Esophagus squamous epithelium (tissue), 5 donors: Measurements from ENCODE around the gene IFNK. TPM values are rescaled to one million over a fixed set of nuclear protein-coding genes. Genes with fewer than 3 reads are reported as not detected.

ENCODE experiments used
- DNase-seq: peaks from one replicate; lab custom pipeline; 2025; lab: John Stamatoyannopoulos, UW
- H3K27ac ChIP-seq, 4 donors: fragments of 200-600 bp; sonication (generic); one replicate each; pipeline ENCODE4 v1.5.1; 2016 to 2019; ENCODE audit warnings: mild to moderate bottlenecking in 1 of 4
- H3K27me3 ChIP-seq, 4 donors: fragments of 200-600 bp; sonication (generic); 1 replicate in 3 of 4; 2 replicates in 1 of 4; pipeline versions ENCODE4 v1.5.1 to v1.6.0; 2017 to 2021; ENCODE audit warnings: antibody characterized with exemption in 1 of 4
- H3K36me3 ChIP-seq, 3 donors: fragments of 200-600 bp; sonication (generic); one replicate each; pipeline ENCODE4 v1.5.1; 2016 to 2019
- H3K4me1 ChIP-seq, 3 donors: fragments of 200-600 bp; sonication (generic); one replicate each; pipeline ENCODE4 v1.5.1; 2017 to 2019
- H3K4me3 ChIP-seq, 4 donors: fragments of 200-600 bp; sonication (generic); 1 replicate in 3 of 4; 2 replicates in 1 of 4; pipeline ENCODE4 v1.5.1; 2016 to 2019; ENCODE audit warnings: mild to moderate bottlenecking in 2 of 4, moderate library complexity in 1 of 4
- H3K9me3 ChIP-seq, 3 donors: fragments of 200-600 bp; sonication (generic); one replicate each; pipeline ENCODE4 v1.5.1; 2016 to 2019
- CTCF ChIP-seq, 6 experiments: fragments of 450-650 bp in 4 of 6; fragments of 200-600 bp in 2 of 6; sonication (generic) in 2 of 6; IDR thresholded peaks; one replicate each; pipeline ENCODE4 v1.5.1; 2016 to 2019; ENCODE audit warnings: antibody characterized with exemption in 6 of 6, mild to moderate bottlenecking in 4 of 6, moderate library complexity in 4 of 6
- POLR2A ChIP-seq, 4 donors: fragments of 450-650 bp; IDR thresholded peaks; one replicate each; pipeline ENCODE4 v1.6.1; 2017; ENCODE audit warnings: antibody characterized with exemption in 4 of 4, mild to moderate bottlenecking in 4 of 4, moderate library complexity in 3 of 4
- WGBS, 2 donors: methylation state at CpG; one replicate each; pipeline ENCODE4 v1.1.5; 2018; 5-methylcytosine and 5-hydroxymethylcytosine counted together
- intact Hi-C: fragments of 100-400 bp; cut with DNase I; formaldehyde crosslinking; loops from one replicate; pipeline ENCODE4 v1.15.0; 2022
- total RNA-seq, 4 donors: library from RNA; depleted of rRNA; stranded (reverse); fragments of >200 nt; gene quantifications; one replicate each; pipeline ENCODE4 v1.1.0, GENCODE V29; 2016
- donor health status: DM: yes; HTN: yes; CAD: no.

IFNK gene
- total RNA-seq, 4 donors from 2014 or later: not detected

GRCh38 chr9:27510780-27511179, 13.3 kb upstream of the IFNK start:
- Histone ChIP-seq H3K4me1 (peaks cover 0 to 11% (median 0%) of the 10 kb centered on the region in 3 donors), H3K27me3 (no peaks in the 10 kb centered on the region), H3K27ac (no peak overlapping the region), H3K4me3 (no peak overlapping the region), H3K36me3 (no peaks in the 10 kb centered on the region), H3K9me3 (no peaks in the 10 kb centered on the region)
- DNase-seq: no peak
- 79 to 100% methylated on average over 2 of the region's 2 CpGs for WGBS, 2 donors
- intact Hi-C loops: no loop called here
- TF ChIP-seq POLR2A (IDR thresholded peaks at IDR 0.05): no peak
- TF ChIP-seq CTCF (IDR thresholded peaks at IDR 0.05): no peak

DNA sequence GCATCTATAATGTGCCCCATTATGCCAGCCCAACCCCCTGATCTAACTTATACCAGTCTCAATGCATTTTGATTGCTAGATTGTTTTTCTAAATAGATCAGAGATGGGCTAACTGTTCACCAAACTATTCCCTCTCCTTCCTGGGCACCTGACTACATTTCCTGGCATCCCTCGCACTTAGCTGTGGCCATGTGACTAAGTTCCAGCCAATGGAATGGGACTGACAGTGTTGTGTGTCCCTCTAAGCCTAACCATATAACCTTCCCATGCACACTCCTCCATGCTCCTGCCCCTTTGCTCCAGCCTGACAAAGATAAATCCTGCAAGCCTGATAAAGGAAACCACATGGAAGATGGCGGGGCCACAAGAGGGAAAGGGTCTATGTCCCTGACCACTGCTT, 12.3 kb upstream of the IFNK start:
- WGBS, 2 donors: 43 to 83% methylated on average over 1 to 2 of the region's 2 CpGs
- no peak for DNase-seq
- H3K27ac ChIP-seq: no peak overlapping the region
- no peak overlapping the region for H3K4me3 ChIP-seq
- TF ChIP-seq POLR2A (IDR thresholded peaks at IDR 0.05): no peak
- TF ChIP-seq CTCF (IDR thresholded peaks at IDR 0.05): no peak
- H3K9me3 ChIP-seq: no peaks in the 10 kb centered on the region
- H3K27me3 ChIP-seq: no peaks in the 10 kb centered on the region
- no peaks in the 10 kb centered on the region for H3K36me3 ChIP-seq
- peaks cover 0 to 13% (median 0%) of the 10 kb centered on the region in 3 donors for H3K4me1 ChIP-seq
- intact Hi-C loops: no loop called here

- no peaks in the 10 kb centered on the region for H3K9me3 ChIP-seq
- 86 to 88% methylated on average over 2 of the region's 2 CpGs for WGBS, 2 donors
- no peak overlapping the region for H3K27ac ChIP-seq
- intact Hi-C loops: no loop called here
- no peaks in the 10 kb centered on the region for H3K27me3 ChIP-seq
- peaks cover 0 to 17% (median 0%) of the 10 kb centered on the region in 3 donors for H3K4me1 ChIP-seq
- no peak for DNase-seq
- no peaks in the 10 kb centered on the region for H3K36me3 ChIP-seq
- TF ChIP-seq POLR2A (IDR thresholded peaks at IDR 0.05) (no peak), CTCF (IDR thresholded peaks at IDR 0.05) (no peak)
- no peak overlapping the region for H3K4me3 ChIP-seq
Measured at GRCh38 chr9:27514551-27514950, 9.5 kb upstream of the IFNK start.

DNA sequence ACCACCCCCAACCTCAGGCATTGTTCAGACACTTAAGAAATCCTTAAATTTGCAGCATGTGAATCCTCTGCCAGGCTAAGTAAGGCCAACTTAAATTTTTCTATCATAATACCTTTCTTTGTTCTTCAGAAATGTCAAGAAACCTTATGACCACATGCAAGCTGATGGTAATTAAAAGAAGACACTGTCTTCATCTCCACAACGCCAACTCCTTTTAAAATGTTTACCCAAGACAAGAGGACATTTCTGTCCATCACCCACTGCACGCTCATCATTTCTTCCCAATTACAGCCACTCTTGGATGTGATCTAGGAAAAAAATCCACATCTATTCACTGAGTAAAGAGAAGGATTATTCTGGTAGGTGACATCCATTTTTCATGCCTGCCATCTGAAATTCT, 6.1 kb upstream of the IFNK start:
- Histone ChIP-seq H3K4me1 (peaks cover 0 to 29% (median 4%) of the 10 kb centered on the region in 3 donors), H3K27me3 (no peaks in the 10 kb centered on the region), H3K36me3 (no peaks in the 10 kb centered on the region), H3K4me3 (no peak overlapping the region), H3K27ac (no peak overlapping the region), H3K9me3 (no peaks in the 10 kb centered on the region)
- DNase-seq: no peak
- intact Hi-C loops: no loop called here
- TF ChIP-seq CTCF (IDR thresholded peaks at IDR 0.05) (no peak), POLR2A (IDR thresholded peaks at IDR 0.05) (no peak)
- WGBS, 2 donors: 88 to 92% methylated on average over 2 of the region's 2 CpGs

DNA sequence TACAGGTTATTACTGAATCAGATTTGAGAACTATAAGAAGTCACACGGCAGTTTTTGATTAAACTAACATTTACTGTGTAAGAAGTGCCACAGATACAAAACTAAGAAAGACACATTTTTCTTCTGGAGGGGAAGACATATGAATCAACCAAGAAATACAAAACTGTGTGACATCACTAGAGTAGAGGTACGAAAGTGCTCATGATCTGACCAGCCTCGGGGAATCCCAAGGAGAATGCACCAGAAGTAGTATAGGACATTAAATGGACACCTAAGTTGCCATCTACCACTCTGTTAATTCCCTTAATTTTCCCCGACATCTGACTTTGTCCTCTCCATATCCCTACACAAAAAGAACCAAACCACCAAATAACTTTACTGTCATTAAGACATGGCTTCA, 5.3 kb upstream of the IFNK start:
- WGBS, 2 donors: 69 to 83% methylated on average over 4 of the region's 4 CpGs
- Histone ChIP-seq H3K27ac (no peak overlapping the region), H3K27me3 (no peaks in the 10 kb centered on the region), H3K4me1 (peaks cover 0 to 29% (median 4%) of the 10 kb centered on the region in 3 donors), H3K9me3 (no peaks in the 10 kb centered on the region), H3K36me3 (no peaks in the 10 kb centered on the region), H3K4me3 (no peak overlapping the region)
- no peak for TF ChIP-seq POLR2A (IDR thresholded peaks at IDR 0.05)
- TF ChIP-seq CTCF (IDR thresholded peaks at IDR 0.05): no peak
- DNase-seq: no peak
- intact Hi-C loops: no loop called here
